Neural cell (in vitro differentiated cells): ENCODE data around the gene STEAP4.

Source experiments
- EP300 ChIP-seq: fragments of 450-650 bp; conservative IDR thresholded peaks from 2 replicates; pipeline ENCODE4 v1.6.1; 2014; ENCODE audit warnings: antibody characterized with exemption, mild to moderate bottlenecking, moderate library complexity; ENCODE audit not compliant: poor library complexity, severe bottlenecking
- EZH2 ChIP-seq: fragments of 200-600, 300-800 bp; shearing (Covaris generic), sonication (generic); IDR thresholded peaks from 2 replicates; pipeline ENCODE4 v1.6.1; 2014; ENCODE audit warnings: antibody characterized with exemption, low read length, borderline replicate concordance, mild to moderate bottlenecking; ENCODE audit not compliant: insufficient read depth, poor library complexity, severe bottlenecking
- POLR2AphosphoS5 ChIP-seq: IDR thresholded peaks from 2 replicates; pipeline ENCODE4 v1.6.1; 2012
- TAF1 ChIP-seq: IDR thresholded peaks from 2 replicates; pipeline ENCODE4 v1.6.1; 2012; ENCODE audit warnings: low read depth
- TF ChIP-seq, protein P1 (sequence below): fragments of 450-650 bp; IDR thresholded peaks from 2 replicates; pipeline ENCODE4 v1.5.1; 2014; ENCODE audit warnings: antibody characterized with exemption, mild to moderate bottlenecking, moderate library complexity; ENCODE audit not compliant: poor library complexity, severe bottlenecking
- TF ChIP-seq, protein P2 (sequence below): IDR thresholded peaks from 2 replicates; pipeline ENCODE4 v1.6.1; 2012; ENCODE audit warnings: borderline replicate concordance

DNA sequence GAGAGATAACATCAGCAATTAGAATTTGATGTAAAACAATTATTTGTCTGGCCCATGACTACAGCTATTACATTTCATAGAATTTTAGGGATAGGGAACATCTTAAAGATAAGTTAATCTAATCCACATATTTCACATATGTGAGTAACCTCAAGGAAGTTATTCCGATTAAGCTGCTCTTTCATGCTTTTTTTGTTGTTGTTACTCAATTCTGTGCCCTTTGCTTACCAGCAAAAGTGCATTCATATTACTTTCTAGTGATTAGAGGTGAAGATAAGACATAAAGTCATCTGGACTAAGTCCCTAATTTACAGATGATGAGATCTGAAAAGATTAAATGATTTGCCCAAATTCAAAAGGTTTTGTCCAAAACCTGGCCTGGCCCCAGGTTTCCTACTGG lies 46.0 kb downstream of the STEAP4 start:
- TF ChIP-seq, protein P1, sequence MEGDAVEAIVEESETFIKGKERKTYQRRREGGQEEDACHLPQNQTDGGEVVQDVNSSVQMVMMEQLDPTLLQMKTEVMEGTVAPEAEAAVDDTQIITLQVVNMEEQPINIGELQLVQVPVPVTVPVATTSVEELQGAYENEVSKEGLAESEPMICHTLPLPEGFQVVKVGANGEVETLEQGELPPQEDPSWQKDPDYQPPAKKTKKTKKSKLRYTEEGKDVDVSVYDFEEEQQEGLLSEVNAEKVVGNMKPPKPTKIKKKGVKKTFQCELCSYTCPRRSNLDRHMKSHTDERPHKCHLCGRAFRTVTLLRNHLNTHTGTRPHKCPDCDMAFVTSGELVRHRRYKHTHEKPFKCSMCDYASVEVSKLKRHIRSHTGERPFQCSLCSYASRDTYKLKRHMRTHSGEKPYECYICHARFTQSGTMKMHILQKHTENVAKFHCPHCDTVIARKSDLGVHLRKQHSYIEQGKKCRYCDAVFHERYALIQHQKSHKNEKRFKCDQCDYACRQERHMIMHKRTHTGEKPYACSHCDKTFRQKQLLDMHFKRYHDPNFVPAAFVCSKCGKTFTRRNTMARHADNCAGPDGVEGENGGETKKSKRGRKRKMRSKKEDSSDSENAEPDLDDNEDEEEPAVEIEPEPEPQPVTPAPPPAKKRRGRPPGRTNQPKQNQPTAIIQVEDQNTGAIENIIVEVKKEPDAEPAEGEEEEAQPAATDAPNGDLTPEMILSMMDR = no peak
- TF ChIP-seq, protein P2, sequence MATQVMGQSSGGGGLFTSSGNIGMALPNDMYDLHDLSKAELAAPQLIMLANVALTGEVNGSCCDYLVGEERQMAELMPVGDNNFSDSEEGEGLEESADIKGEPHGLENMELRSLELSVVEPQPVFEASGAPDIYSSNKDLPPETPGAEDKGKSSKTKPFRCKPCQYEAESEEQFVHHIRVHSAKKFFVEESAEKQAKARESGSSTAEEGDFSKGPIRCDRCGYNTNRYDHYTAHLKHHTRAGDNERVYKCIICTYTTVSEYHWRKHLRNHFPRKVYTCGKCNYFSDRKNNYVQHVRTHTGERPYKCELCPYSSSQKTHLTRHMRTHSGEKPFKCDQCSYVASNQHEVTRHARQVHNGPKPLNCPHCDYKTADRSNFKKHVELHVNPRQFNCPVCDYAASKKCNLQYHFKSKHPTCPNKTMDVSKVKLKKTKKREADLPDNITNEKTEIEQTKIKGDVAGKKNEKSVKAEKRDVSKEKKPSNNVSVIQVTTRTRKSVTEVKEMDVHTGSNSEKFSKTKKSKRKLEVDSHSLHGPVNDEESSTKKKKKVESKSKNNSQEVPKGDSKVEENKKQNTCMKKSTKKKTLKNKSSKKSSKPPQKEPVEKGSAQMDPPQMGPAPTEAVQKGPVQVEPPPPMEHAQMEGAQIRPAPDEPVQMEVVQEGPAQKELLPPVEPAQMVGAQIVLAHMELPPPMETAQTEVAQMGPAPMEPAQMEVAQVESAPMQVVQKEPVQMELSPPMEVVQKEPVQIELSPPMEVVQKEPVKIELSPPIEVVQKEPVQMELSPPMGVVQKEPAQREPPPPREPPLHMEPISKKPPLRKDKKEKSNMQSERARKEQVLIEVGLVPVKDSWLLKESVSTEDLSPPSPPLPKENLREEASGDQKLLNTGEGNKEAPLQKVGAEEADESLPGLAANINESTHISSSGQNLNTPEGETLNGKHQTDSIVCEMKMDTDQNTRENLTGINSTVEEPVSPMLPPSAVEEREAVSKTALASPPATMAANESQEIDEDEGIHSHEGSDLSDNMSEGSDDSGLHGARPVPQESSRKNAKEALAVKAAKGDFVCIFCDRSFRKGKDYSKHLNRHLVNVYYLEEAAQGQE = no peak
- no peak for TF ChIP-seq EZH2
- no peak for TF ChIP-seq TAF1
- no peak for TF ChIP-seq EP300
- no peak for TF ChIP-seq POLR2AphosphoS5
